WTC11 (cell line): ENCODE results near the gene ELOA. TPM values are rescaled to one million over a fixed set of nuclear protein-coding genes. Genes with fewer than 3 reads are reported as not detected.

Experiments used
- ATAC-seq: fragments of 200-7000 bp; cut with Tn5 transposase; 2 replicates; pipeline ENCODE4 v1.10.0; 2021; ENCODE audit warnings: mild to moderate bottlenecking, moderate library complexity
- CTCF ChIA-PET: fragments of 300-600 bp; sonication (Branson Sonifier 250); formaldehyde crosslinking; loops from one replicate; lab custom pipeline; 2021; ENCODE audit warnings: antibody characterized with exemption; lab: Charles Lee
- POLR2A ChIA-PET: fragments of 350-600 bp; sonication (Branson Sonifier 250); formaldehyde crosslinking; loops from one replicate; lab custom pipeline; 2021; ENCODE audit warnings: antibody characterized with exemption; lab: Charles Lee
- DNase-seq: peaks from one replicate; pipeline ENCODE4 v3.0.0; 2021; ENCODE audit warnings: low spot score
- H3K27ac Mint-ChIP-seq: 2 replicates; pipeline ENCODE4 v1.8.0; 2021; ENCODE audit warnings: mixed read lengths
- H3K27me3 Mint-ChIP-seq: 2 replicates; pipeline ENCODE4 v1.8.0; 2021; ENCODE audit warnings: low read depth, mild to moderate bottlenecking, moderate library complexity, mixed read lengths
- H3K36me3 Mint-ChIP-seq: 2 replicates; pipeline ENCODE4 v1.8.0; 2021; ENCODE audit warnings: mixed read lengths
- H3K4me1 Mint-ChIP-seq: 2 replicates; pipeline ENCODE4 v1.8.0; 2022; ENCODE audit warnings: mixed read lengths
- H3K4me3 Mint-ChIP-seq: 2 replicates; pipeline ENCODE4 v1.8.0; 2021; ENCODE audit warnings: mild to moderate bottlenecking, moderate library complexity, mixed read lengths
- H3K9me3 Mint-ChIP-seq: 2 replicates; pipeline ENCODE4 v1.8.0; 2021; ENCODE audit warnings: mixed read lengths
- ATF6 ChIP-seq: sonication (generic); formaldehyde crosslinking; IDR thresholded peaks from 2 replicates; pipeline ENCODE4 v1.8.1; 2023; ENCODE audit warnings: mild to moderate bottlenecking, missing genetic modification reagents
- CREM ChIP-seq: sonication (generic); formaldehyde crosslinking; IDR thresholded peaks from 2 replicates; pipeline ENCODE4 v1.8.1; 2022; ENCODE audit warnings: mild to moderate bottlenecking, missing genetic modification reagents, moderate library complexity
- ELF4 ChIP-seq: sonication (generic); formaldehyde crosslinking; IDR thresholded peaks from 2 replicates; pipeline ENCODE4 v1.8.1; 2022; ENCODE audit warnings: low read depth, mild to moderate bottlenecking, moderate library complexity, missing genetic modification reagents
- EMX1 ChIP-seq: fragments of 250-450 bp; sonication (Bioruptor Pico); IDR thresholded peaks from 2 replicates; pipeline ENCODE4 v1.8.0; 2021; ENCODE audit warnings: mild to moderate bottlenecking
- IRF2 ChIP-seq: sonication (generic); formaldehyde crosslinking; IDR thresholded peaks from 2 replicates; pipeline ENCODE4 v1.8.0; 2022; ENCODE audit warnings: low read depth, missing genetic modification reagents, borderline replicate concordance
- KAT7 ChIP-seq: sonication (generic); formaldehyde crosslinking; IDR thresholded peaks from 2 replicates; pipeline ENCODE4 v1.8.1; 2023; ENCODE audit warnings: missing genetic modification reagents, mild to moderate bottlenecking, borderline replicate concordance
- MLX ChIP-seq: sonication (generic); formaldehyde crosslinking; IDR thresholded peaks from 2 replicates; pipeline ENCODE4 v1.8.1; 2023; ENCODE audit warnings: mild to moderate bottlenecking, missing genetic modification reagents, moderate library complexity
- MXD4 ChIP-seq: fragments of 250-450 bp; sonication (Bioruptor Pico); IDR thresholded peaks from 2 replicates; pipeline ENCODE4 v1.8.0; 2021; ENCODE audit warnings: mild to moderate bottlenecking, moderate library complexity, borderline replicate concordance
- NFATC4 ChIP-seq: fragments of 250-450 bp; sonication (Bioruptor Pico); IDR thresholded peaks from 2 replicates; pipeline ENCODE4 v1.9.0; 2021; ENCODE audit warnings: mild to moderate bottlenecking
- OVOL2 ChIP-seq: fragments of 250-450 bp; sonication (Bioruptor Pico); IDR thresholded peaks from 2 replicates; pipeline ENCODE4 v1.9.0; 2021; ENCODE audit warnings: mild to moderate bottlenecking, borderline replicate concordance
- PRRX2 ChIP-seq: fragments of 250-450 bp; sonication (Bioruptor Pico); IDR thresholded peaks from 2 replicates; pipeline ENCODE4 v1.8.0; 2021; ENCODE audit warnings: mild to moderate bottlenecking
- RORB ChIP-seq: fragments of 250-450 bp; sonication (Bioruptor Pico); IDR thresholded peaks from 2 replicates; pipeline ENCODE4 v1.9.0; 2021; ENCODE audit warnings: mild to moderate bottlenecking
- SOX15 ChIP-seq: fragments of 250-450 bp; sonication (Bioruptor Pico); IDR thresholded peaks from 2 replicates; pipeline ENCODE4 v1.9.0; 2021; ENCODE audit warnings: mild to moderate bottlenecking
- TP53 ChIP-seq: sonication (generic); formaldehyde crosslinking; IDR thresholded peaks from 2 replicates; pipeline ENCODE4 v1.8.1; 2023; ENCODE audit warnings: mild to moderate bottlenecking, missing genetic modification reagents
- USF2 ChIP-seq: sonication (generic); formaldehyde crosslinking; IDR thresholded peaks from 2 replicates; pipeline ENCODE4 v1.8.1; 2023; ENCODE audit warnings: mild to moderate bottlenecking, missing genetic modification reagents, moderate library complexity
- ZNF121 ChIP-seq: sonication (generic); formaldehyde crosslinking; IDR thresholded peaks from 2 replicates; pipeline ENCODE4 v1.8.0; 2023; ENCODE audit warnings: missing genetic modification reagents
- ZNF138 ChIP-seq: sonication (generic); formaldehyde crosslinking; conservative IDR thresholded peaks from 2 replicates; pipeline ENCODE4 v1.8.1; 2022; ENCODE audit warnings: mild to moderate bottlenecking, moderate library complexity, missing genetic modification reagents
- ZNF219 ChIP-seq: sonication (generic); formaldehyde crosslinking; IDR thresholded peaks from 2 replicates; pipeline ENCODE4 v1.8.0; 2023; ENCODE audit warnings: missing genetic modification reagents, mild to moderate bottlenecking, borderline replicate concordance
- ZNF416 ChIP-seq: fragments of 250-450 bp; sonication (Bioruptor Pico); IDR thresholded peaks from 2 replicates; pipeline ENCODE4 v1.9.0; 2021; ENCODE audit warnings: mild to moderate bottlenecking, inconsistent platforms
- total RNA-seq: library from RNA; stranded (reverse); gene quantifications from 3 replicates; pipeline ENCODE4 v1.2.3, GENCODE V29; 2021
- TF ChIP-seq, protein P1 (sequence below): sonication (generic); formaldehyde crosslinking; IDR thresholded peaks from 2 replicates; pipeline ENCODE4 v1.8.0; 2022; ENCODE audit warnings: mild to moderate bottlenecking, missing genetic modification reagents
- TF ChIP-seq, protein P2 (sequence below): sonication (generic); formaldehyde crosslinking; IDR thresholded peaks from 2 replicates; pipeline ENCODE4 v1.8.1; 2023; ENCODE audit warnings: mild to moderate bottlenecking, moderate library complexity, missing genetic modification reagents
- TF ChIP-seq, protein P3 (sequence below): sonication (generic); formaldehyde crosslinking; IDR thresholded peaks from 2 replicates; pipeline ENCODE4 v1.8.1; 2022; ENCODE audit warnings: low read depth, mild to moderate bottlenecking, moderate library complexity, missing genetic modification reagents, borderline replicate concordance
- TF ChIP-seq, protein P4 (sequence below): fragments of 250-450 bp; sonication (Bioruptor Pico); IDR thresholded peaks from 2 replicates; pipeline ENCODE4 v1.9.0; 2021; ENCODE audit warnings: mild to moderate bottlenecking, borderline replicate concordance

Gene ELOA
- total RNA-seq, 1 experiment from 2014 or later, result 45.1 TPM

- peaks cover 58% of the 10 kb centered on the region for H3K36me3 Mint-ChIP-seq
- TF ChIP-seq CREM (CRISPR knock-in tag) (no peak), ATF6 (CRISPR knock-in tag) (no peak), ZNF138 (no peak), RORB (CRISPR knock-in tag) (no peak), OVOL2 (CRISPR knock-in tag) (no peak), ZNF416 (CRISPR knock-in tag) (no peak), ZNF121 (no peak), PRRX2 (CRISPR knock-in tag) (no peak)
- TF ChIP-seq, protein P1, sequence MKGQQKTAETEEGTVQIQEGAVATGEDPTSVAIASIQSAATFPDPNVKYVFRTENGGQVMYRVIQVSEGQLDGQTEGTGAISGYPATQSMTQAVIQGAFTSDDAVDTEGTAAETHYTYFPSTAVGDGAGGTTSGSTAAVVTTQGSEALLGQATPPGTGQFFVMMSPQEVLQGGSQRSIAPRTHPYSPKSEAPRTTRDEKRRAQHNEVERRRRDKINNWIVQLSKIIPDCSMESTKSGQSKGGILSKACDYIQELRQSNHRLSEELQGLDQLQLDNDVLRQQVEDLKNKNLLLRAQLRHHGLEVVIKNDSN (CRISPR knock-in tag), result no peak
- TF ChIP-seq, protein P2, sequence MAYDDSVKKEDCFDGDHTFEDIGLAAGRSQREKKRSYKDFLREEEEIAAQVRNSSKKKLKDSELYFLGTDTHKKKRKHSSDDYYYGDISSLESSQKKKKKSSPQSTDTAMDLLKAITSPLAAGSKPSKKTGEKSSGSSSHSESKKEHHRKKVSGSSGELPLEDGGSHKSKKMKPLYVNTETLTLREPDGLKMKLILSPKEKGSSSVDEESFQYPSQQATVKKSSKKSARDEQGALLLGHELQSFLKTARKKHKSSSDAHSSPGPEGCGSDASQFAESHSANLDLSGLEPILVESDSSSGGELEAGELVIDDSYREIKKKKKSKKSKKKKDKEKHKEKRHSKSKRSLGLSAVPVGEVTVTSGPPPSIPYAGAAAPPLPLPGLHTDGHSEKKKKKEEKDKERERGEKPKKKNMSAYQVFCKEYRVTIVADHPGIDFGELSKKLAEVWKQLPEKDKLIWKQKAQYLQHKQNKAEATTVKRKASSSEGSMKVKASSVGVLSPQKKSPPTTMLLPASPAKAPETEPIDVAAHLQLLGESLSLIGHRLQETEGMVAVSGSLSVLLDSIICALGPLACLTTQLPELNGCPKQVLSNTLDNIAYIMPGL (CRISPR knock-in tag), result no peak
Measured at GRCh38 chr1:23784846-23785245, 41.6 kb downstream of the ELOA start.

DNA sequence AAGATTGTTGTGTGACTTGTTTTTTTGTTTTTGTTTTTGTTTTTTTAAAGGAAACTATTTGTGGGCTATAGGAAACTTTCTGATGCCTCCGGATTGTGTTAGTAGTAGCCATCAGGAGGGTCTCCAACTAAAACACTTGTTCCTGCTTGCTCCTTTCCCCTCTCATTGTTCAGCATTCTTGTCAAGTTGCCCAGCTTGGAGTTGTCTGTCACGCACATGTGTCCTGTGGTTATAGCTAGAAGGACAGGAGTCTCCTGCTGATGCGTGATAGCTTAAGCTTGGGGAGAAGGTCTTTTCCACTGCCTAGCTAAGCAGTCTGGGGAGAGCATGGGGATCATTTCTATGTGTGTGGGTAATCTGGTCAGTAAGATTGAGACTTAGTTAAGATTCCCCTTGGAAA is 44.4 kb downstream of the ELOA start:
- ATAC-seq (no peak), DNase-seq (no peak)
- Mint-ChIP-seq H3K4me1 (peaks cover 12% of the 10 kb centered on the region), H3K36me3 (peaks cover 45% of the 10 kb centered on the region), H3K27me3 (no peaks in the 10 kb centered on the region), H3K9me3 (no peaks in the 10 kb centered on the region), H3K27ac (no peak overlapping the region), H3K4me3 (no peak overlapping the region)
- CTCF ChIA-PET, result interaction anchor here (0.6 to 4.8 kb wide), 2 partner anchors 22 to 116 kb away, joined by 4 to 36 read pairs; no protein-coding TSS in a partner anchor
- POLR2A ChIA-PET, result no interaction called here
- no peak for TF ChIP-seq USF2 (CRISPR knock-in tag)
- no peak for TF ChIP-seq KAT7 (CRISPR knock-in tag)
- TF ChIP-seq SOX15 (CRISPR knock-in tag), result no peak
- no peak for TF ChIP-seq NFATC4
- TF ChIP-seq, protein P3, sequence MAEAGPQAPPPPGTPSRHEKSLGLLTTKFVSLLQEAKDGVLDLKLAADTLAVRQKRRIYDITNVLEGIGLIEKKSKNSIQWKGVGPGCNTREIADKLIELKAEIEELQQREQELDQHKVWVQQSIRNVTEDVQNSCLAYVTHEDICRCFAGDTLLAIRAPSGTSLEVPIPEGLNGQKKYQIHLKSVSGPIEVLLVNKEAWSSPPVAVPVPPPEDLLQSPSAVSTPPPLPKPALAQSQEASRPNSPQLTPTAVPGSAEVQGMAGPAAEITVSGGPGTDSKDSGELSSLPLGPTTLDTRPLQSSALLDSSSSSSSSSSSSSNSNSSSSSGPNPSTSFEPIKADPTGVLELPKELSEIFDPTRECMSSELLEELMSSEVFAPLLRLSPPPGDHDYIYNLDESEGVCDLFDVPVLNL (CRISPR knock-in tag), result no peak
- TF ChIP-seq IRF2 (CRISPR knock-in tag), result no peak
- no peak for TF ChIP-seq EMX1 (CRISPR knock-in tag)
- no peak for TF ChIP-seq ATF6 (CRISPR knock-in tag)
- no peak for TF ChIP-seq ELF4
- no peak for TF ChIP-seq ZNF219 (CRISPR knock-in tag)
- no peak for TF ChIP-seq TP53 (CRISPR knock-in tag)
- TF ChIP-seq MLX (CRISPR knock-in tag), result no peak
- no peak for TF ChIP-seq MXD4 (CRISPR knock-in tag)
- TF ChIP-seq, protein P4, sequence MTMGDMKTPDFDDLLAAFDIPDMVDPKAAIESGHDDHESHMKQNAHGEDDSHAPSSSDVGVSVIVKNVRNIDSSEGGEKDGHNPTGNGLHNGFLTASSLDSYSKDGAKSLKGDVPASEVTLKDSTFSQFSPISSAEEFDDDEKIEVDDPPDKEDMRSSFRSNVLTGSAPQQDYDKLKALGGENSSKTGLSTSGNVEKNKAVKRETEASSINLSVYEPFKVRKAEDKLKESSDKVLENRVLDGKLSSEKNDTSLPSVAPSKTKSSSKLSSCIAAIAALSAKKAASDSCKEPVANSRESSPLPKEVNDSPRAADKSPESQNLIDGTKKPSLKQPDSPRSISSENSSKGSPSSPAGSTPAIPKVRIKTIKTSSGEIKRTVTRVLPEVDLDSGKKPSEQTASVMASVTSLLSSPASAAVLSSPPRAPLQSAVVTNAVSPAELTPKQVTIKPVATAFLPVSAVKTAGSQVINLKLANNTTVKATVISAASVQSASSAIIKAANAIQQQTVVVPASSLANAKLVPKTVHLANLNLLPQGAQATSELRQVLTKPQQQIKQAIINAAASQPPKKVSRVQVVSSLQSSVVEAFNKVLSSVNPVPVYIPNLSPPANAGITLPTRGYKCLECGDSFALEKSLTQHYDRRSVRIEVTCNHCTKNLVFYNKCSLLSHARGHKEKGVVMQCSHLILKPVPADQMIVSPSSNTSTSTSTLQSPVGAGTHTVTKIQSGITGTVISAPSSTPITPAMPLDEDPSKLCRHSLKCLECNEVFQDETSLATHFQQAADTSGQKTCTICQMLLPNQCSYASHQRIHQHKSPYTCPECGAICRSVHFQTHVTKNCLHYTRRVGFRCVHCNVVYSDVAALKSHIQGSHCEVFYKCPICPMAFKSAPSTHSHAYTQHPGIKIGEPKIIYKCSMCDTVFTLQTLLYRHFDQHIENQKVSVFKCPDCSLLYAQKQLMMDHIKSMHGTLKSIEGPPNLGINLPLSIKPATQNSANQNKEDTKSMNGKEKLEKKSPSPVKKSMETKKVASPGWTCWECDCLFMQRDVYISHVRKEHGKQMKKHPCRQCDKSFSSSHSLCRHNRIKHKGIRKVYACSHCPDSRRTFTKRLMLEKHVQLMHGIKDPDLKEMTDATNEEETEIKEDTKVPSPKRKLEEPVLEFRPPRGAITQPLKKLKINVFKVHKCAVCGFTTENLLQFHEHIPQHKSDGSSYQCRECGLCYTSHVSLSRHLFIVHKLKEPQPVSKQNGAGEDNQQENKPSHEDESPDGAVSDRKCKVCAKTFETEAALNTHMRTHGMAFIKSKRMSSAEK, result no peak

More at GRCh38 chr1:23784846-23785245, 41.6 kb downstream of the ELOA start:
- DNase-seq (no peak), ATAC-seq (no peak)
- no peaks in the 10 kb centered on the region for H3K4me1 Mint-ChIP-seq
- POLR2A ChIA-PET, result no interaction called here
- H3K27ac Mint-ChIP-seq, result no peak overlapping the region
- H3K9me3 Mint-ChIP-seq, result no peaks in the 10 kb centered on the region
- CTCF ChIA-PET, result no interaction called here
- H3K27me3 Mint-ChIP-seq, result no peaks in the 10 kb centered on the region
- H3K4me3 Mint-ChIP-seq, result no peak overlapping the region
